Gastroesophageal sphincter (tissue), 4 donors: ENCODE measurements around the gene WDR45. TPM values are rescaled to one million over a fixed set of nuclear protein-coding genes. Genes with fewer than 3 reads are reported as not detected.

Experiments
- ATAC-seq: fragments of 150-250 bp; one replicate; pipeline ENCODE4 v1.9.1; 2016; ENCODE audit warnings: mild to moderate bottlenecking, moderate library complexity
- H3K27ac ChIP-seq, 4 donors: fragments of 200-600 bp; sonication (generic) in 3 of 4; 1 replicate in 3 of 4; 2 replicates in 1 of 4; pipeline ENCODE4 v1.5.1; 2016 to 2019
- H3K27me3 ChIP-seq: fragments of 200-600 bp; sonication (generic); one replicate; pipeline ENCODE4 v1.5.1; 2019
- H3K36me3 ChIP-seq, 2 donors: fragments of 200-600 bp; sonication (generic); one replicate each; pipeline ENCODE4 v1.5.1; 2019; ENCODE audit warnings: control low read depth in 1 of 2
- H3K4me1 ChIP-seq, 3 donors: fragments of 200-600 bp; sonication (generic); 1 replicate in 2 of 3; 2 replicates in 1 of 3; pipeline ENCODE4 v1.5.1; 2016 to 2019; ENCODE audit warnings: control low read depth in 2 of 3
- H3K4me3 ChIP-seq, 2 donors: fragments of 200-600 bp; sonication (generic); one replicate each; pipeline ENCODE4 v1.5.1; 2019; ENCODE audit warnings: mild to moderate bottlenecking in 1 of 2, moderate library complexity in 1 of 2
- H3K9me3 ChIP-seq, 3 donors: fragments of 200-600 bp; sonication (generic); one replicate each; pipeline ENCODE4 v1.5.1; 2017 to 2019; ENCODE audit warnings: control low read depth in 2 of 3
- CTCF ChIP-seq, 4 experiments: fragments of 200-600 bp in 2 of 4; fragments of 450-650 bp in 2 of 4; sonication (generic) in 1 of 4; IDR thresholded peaks; one replicate each; pipeline ENCODE4 v1.5.1; 2017 to 2019; ENCODE audit warnings: antibody characterized with exemption in 4 of 4, mild to moderate bottlenecking in 2 of 4, moderate library complexity in 2 of 4
- EP300 ChIP-seq: sonication (generic); formaldehyde crosslinking; IDR thresholded peaks from one replicate; pipeline ENCODE4 v1.6.1; 2017; ENCODE audit warnings: antibody characterized with exemption, mild to moderate bottlenecking
- POLR2A ChIP-seq, 2 donors: fragments of 450-650 bp; IDR thresholded peaks; one replicate each; pipeline ENCODE4 v1.6.1; 2017; ENCODE audit warnings: antibody characterized with exemption in 2 of 2, mild to moderate bottlenecking in 2 of 2, moderate library complexity in 1 of 2
- POLR2AphosphoS5 ChIP-seq: sonication (generic); formaldehyde crosslinking; IDR thresholded peaks from one replicate; pipeline ENCODE4 v1.6.1; 2017; ENCODE audit warnings: antibody characterized with exemption
- WGBS, 2 donors: methylation state at CpG; one replicate each; pipeline ENCODE4 v1.1.5; 2018; ENCODE audit warnings: low coverage in 1 of 2; 5-methylcytosine and 5-hydroxymethylcytosine counted together
- total RNA-seq, 4 donors: library from RNA; depleted of rRNA; stranded (reverse); fragments of >200 nt; gene quantifications; one replicate each; pipeline ENCODE4 v1.1.0, GENCODE V29; 2016

WDR45 gene
- total RNA-seq, 4 donors from 2014 or later = 60.8 to 101 (median 80.9) TPM

DNA sequence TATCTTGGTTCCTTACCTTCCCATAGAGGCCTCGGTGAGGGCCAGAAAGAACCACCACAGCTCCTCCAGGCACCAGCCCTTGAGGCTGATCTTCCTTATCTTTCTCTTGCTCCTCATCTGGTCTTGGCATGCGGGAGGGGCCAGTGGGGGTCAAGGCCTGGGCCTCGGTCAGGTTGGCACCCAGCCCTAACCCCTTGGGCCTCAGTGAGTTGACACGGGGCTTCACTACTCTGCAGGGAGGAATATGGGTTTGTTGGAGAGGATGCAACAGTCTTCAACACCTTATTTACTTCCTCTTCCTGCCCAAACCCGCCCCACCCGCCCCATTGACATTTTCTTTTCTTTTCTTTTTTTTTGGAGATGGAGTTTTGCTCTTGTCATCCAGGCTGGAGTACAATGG is 37.9 kb upstream of the WDR45 start:
- Histone ChIP-seq H3K27me3 (no peaks in the 10 kb centered on the region), H3K4me1 (peaks cover 0 to 9% (median 0%) of the 10 kb centered on the region in 3 donors), H3K36me3 (peaks cover 0 to 89% of the 10 kb centered on the region in 2 donors), H3K9me3 (no peaks in the 10 kb centered on the region), H3K27ac (no peak overlapping the region), H3K4me3 (no peak overlapping the region)
- TF ChIP-seq CTCF (IDR thresholded peaks at IDR 0.05) (no peak), POLR2AphosphoS5 (no peak), POLR2A (IDR thresholded peaks at IDR 0.05) (no peak), EP300 (no peak)
- WGBS, 2 donors = 50 to 62% methylated on average over 1 to 4 of the region's 6 CpGs
- ATAC-seq = no peak

- Histone ChIP-seq H3K4me3 (no peak overlapping the region), H3K27me3 (no peaks in the 10 kb centered on the region), H3K4me1 (peaks cover 0 to under 1% (median 0%) of the 10 kb centered on the region in 3 donors), H3K9me3 (no peaks in the 10 kb centered on the region), H3K27ac (no peak overlapping the region), H3K36me3 (peaks cover 0 to 95% of the 10 kb centered on the region in 2 donors)
- no peak for ATAC-seq
- TF ChIP-seq CTCF (IDR thresholded peaks at IDR 0.05) (no peak), POLR2A (IDR thresholded peaks at IDR 0.05) (no peak), POLR2AphosphoS5 (no peak), EP300 (no peak)
- 100% methylated on average over 1 of the region's 5 CpGs for WGBS, 2 donors
Measured at GRCh38 chrX:49116716-49117115, 37.0 kb upstream of the WDR45 start.

GRCh38 chrX:49116076-49116475 is 36.4 kb upstream of the WDR45 start:
- WGBS, 2 donors = 62% methylated on average over 2 of the region's 8 CpGs; no CpG with 5 or more reads in 1 of the 2 donors

GRCh38 chrX:49111791-49112190 is 32.1 kb upstream of the WDR45 start:
- no peaks in the 10 kb centered on the region for H3K27me3 ChIP-seq
- peaks cover 0 to 65% of the 10 kb centered on the region in 2 donors for H3K36me3 ChIP-seq
- no peaks in the 10 kb centered on the region for H3K9me3 ChIP-seq
- no peaks in the 10 kb centered on the region for H3K4me1 ChIP-seq
- H3K27ac ChIP-seq = no peak overlapping the region
- WGBS, 2 donors = no CpG with 5 or more reads among the region's 3 CpGs
- TF ChIP-seq CTCF (IDR thresholded peaks at IDR 0.05) = no peak
- no peak for TF ChIP-seq POLR2A (IDR thresholded peaks at IDR 0.05)
- TF ChIP-seq EP300 = no peak
- no peak for TF ChIP-seq POLR2AphosphoS5
- no peak overlapping the region for H3K4me3 ChIP-seq
- no peak for ATAC-seq

More at GRCh38 chrX:49116076-49116475, 36.4 kb upstream of the WDR45 start:
- no peak for TF ChIP-seq POLR2AphosphoS5
- no peak for TF ChIP-seq POLR2A (IDR thresholded peaks at IDR 0.05)
- no peak for TF ChIP-seq EP300
- H3K36me3 ChIP-seq = peaks cover 0 to 90% of the 10 kb centered on the region in 2 donors
- no peaks in the 10 kb centered on the region for H3K27me3 ChIP-seq
- no peak overlapping the region for H3K4me3 ChIP-seq
- no peak for ATAC-seq
- H3K9me3 ChIP-seq = no peaks in the 10 kb centered on the region
- no peaks in the 10 kb centered on the region for H3K4me1 ChIP-seq
- no peak overlapping the region for H3K27ac ChIP-seq

- no peak for TF ChIP-seq EP300
- no peak for TF ChIP-seq POLR2A (IDR thresholded peaks at IDR 0.05)
- TF ChIP-seq POLR2AphosphoS5 = no peak
- H3K9me3 ChIP-seq = no peaks in the 10 kb centered on the region
- 91% methylated on average over 3 of the region's 3 CpGs; no CpG with 5 or more reads in 1 of the 2 donors for WGBS, 2 donors
- H3K27me3 ChIP-seq = no peaks in the 10 kb centered on the region
- no peaks in the 10 kb centered on the region for H3K4me1 ChIP-seq
- H3K27ac ChIP-seq = no peak overlapping the region
- H3K36me3 ChIP-seq = peaks cover 0 to 52% of the 10 kb centered on the region in 2 donors
- H3K4me3 ChIP-seq = no peak overlapping the region
- ATAC-seq = no peak
Measured at GRCh38 chrX:49110417-49110816, 30.7 kb upstream of the WDR45 start.

- no peak overlapping the region for H3K4me3 ChIP-seq
- H3K27me3 ChIP-seq = no peaks in the 10 kb centered on the region
- no peak for ATAC-seq
- 88% methylated on average over 1 of the region's 2 CpGs; no CpG with 5 or more reads in 1 of the 2 donors for WGBS, 2 donors
- H3K27ac ChIP-seq = no peak overlapping the region
- TF ChIP-seq POLR2A (IDR thresholded peaks at IDR 0.05) (no peak), EP300 (no peak), CTCF (IDR thresholded peaks at IDR 0.05) (no peak), POLR2AphosphoS5 (no peak)
- H3K36me3 ChIP-seq = peaks cover 0 to 34% of the 10 kb centered on the region in 2 donors
- no peaks in the 10 kb centered on the region for H3K9me3 ChIP-seq
- no peaks in the 10 kb centered on the region for H3K4me1 ChIP-seq
Measured at GRCh38 chrX:49108641-49109040, 29.0 kb upstream of the WDR45 start.
